ENCODE results near the gene UBE2R2. TPM values are rescaled to one million over a fixed set of nuclear protein-coding genes. Genes with fewer than 3 reads are reported as not detected.
A peak's percentile ranks its signal among the peaks of the same experiment; 100 is the strongest.

Gene UBE2R2
- total RNA-seq, 1 experiment from 2014 or later, result 52.1 TPM

- no peak overlapping the region for H4K8ac ChIP-seq (replicated peaks; ENCODE audit: insufficient read length, low read depth, low read length)
- no peak overlapping the region for H3K27ac Mint-ChIP-seq
- H3K9me3 ChIP-seq (ENCODE audit: control insufficient read depth, low read depth, low read length), result no peaks in the 10 kb centered on the region
- no peaks in the 10 kb centered on the region for H3K79me1 ChIP-seq (ENCODE audit: insufficient read depth, low read depth, low read length, poor library complexity, severe bottlenecking)
- WGBS (ENCODE audit: extremely low coverage, insufficient read length, low lambda C conversion rate), result no CpG with 5 or more reads among the region's 8 CpGs
- H3K4me2 ChIP-seq (ENCODE audit: insufficient read depth, insufficient read length, low read length), result no peak overlapping the region
- no peak overlapping the region for H3K4ac ChIP-seq (ENCODE audit: low read depth, low read length)
- no peak overlapping the region for H4K5ac ChIP-seq (ENCODE audit: insufficient read length, low read depth, low read length)
- no peaks in the 10 kb centered on the region; a peak in 1 of 5 replicates for H3K9me3 Mint-ChIP-seq
- peaks cover 15 to 16% of the 10 kb centered on the region in 2 experiments for H3K4me1 Mint-ChIP-seq
- H3K27ac ChIP-seq (ENCODE audit: insufficient read length, low read depth, low read length), result no peak overlapping the region
- H3K18ac ChIP-seq (ENCODE audit: insufficient read length, low read depth, low read length), result no peak overlapping the region
- H3T11ph ChIP-seq (ENCODE audit: low read length), result no peak overlapping the region
- H4K20me1 ChIP-seq (ENCODE audit: control insufficient read depth, insufficient read depth, insufficient read length), result no peaks in the 10 kb centered on the region
- H2BK120ac ChIP-seq (ENCODE audit: low read depth, low read length, poor library complexity, severe bottlenecking), result no peak overlapping the region
- peaks cover 6% of the 10 kb centered on the region; the same call in 1 of the 2 replicates for H3K79me2 ChIP-seq (ENCODE audit: insufficient read depth, low read length)
- DNase-seq, result no peak
- H2BK20ac ChIP-seq (ENCODE audit: low read depth, low read length, poor library complexity, severe bottlenecking), result no peak overlapping the region
- no peak overlapping the region for H2AFZ ChIP-seq (ENCODE audit: low read length)
- H3K23ac ChIP-seq (ENCODE audit: insufficient read length, low read depth, low read length), result no peak overlapping the region
- H3K4me1 ChIP-seq (ENCODE audit: insufficient read depth, low read length), result no peaks in the 10 kb centered on the region; the same call in 1 of the 2 replicates
- no peak overlapping the region for H2BK12ac ChIP-seq (ENCODE audit: insufficient read length, low read depth, low read length)
- peaks cover 0 to 5% (median 0%) of the 10 kb centered on the region in 3 experiments; a peak in 3 of 7 replicates for H3K36me3 Mint-ChIP-seq (ENCODE audit: insufficient read depth in 1 of 3, low read depth in 3 of 3)
- H3K56ac ChIP-seq (ENCODE audit: insufficient read length, low read depth, low read length), result no peak overlapping the region
- H3K9ac ChIP-seq (ENCODE audit: extremely low read depth, insufficient read length, low read length), result no peak overlapping the region
- no peaks in the 10 kb centered on the region for H3K27me3 ChIP-seq (ENCODE audit: insufficient read depth, low read length)
- H2BK15ac ChIP-seq (ENCODE audit: low read depth, low read length), result no peak overlapping the region
- H3K23me2 ChIP-seq (ENCODE audit: insufficient read length, low read depth, low read length, poor library complexity, severe bottlenecking), result peaks cover 8% of the 10 kb centered on the region
- no peak overlapping the region for H2AK5ac ChIP-seq (ENCODE audit: insufficient read length, low read length)
- peak; percentile 83 for TF ChIP-seq CTCF (conservative IDR thresholded peaks at IDR 0.05)
- no peak overlapping the region for H3K14ac ChIP-seq (ENCODE audit: insufficient read depth, low read length)
- no peaks in the 10 kb centered on the region; the same call in 1 of the 2 replicates for H3K27me3 Mint-ChIP-seq (ENCODE audit: low read depth)
- no peak overlapping the region for H3K4me3 Mint-ChIP-seq
- H2BK5ac ChIP-seq (ENCODE audit: insufficient read length, low read length), result no peak overlapping the region
- H4K91ac ChIP-seq (ENCODE audit: insufficient read length, low read depth, low read length), result no peak overlapping the region
Measured at GRCh38 chr9:33813712-33814641, 3.0 kb upstream of the UBE2R2 start.
